HG02798 (cell line): ENCODE results near the gene PTGS1.

Source experiments
- ATAC-seq: cut with Tn5 transposase; IDR thresholded peaks from one replicate; pipeline ENCODE4 v1.9.1; 2021; ENCODE audit warnings: mild to moderate bottlenecking; ENCODE audit not compliant: unreplicated experiment, poor library complexity

The PTGS1 gene

GRCh38 chr9:122371846-122372245 is 1.0 kb downstream of the PTGS1 start:
- ATAC-seq, result no peak

GRCh38 chr9:122372856-122373845 is 2.3 kb downstream of the PTGS1 start:
- no peak for ATAC-seq

- no peak for ATAC-seq
Measured at GRCh38 chr9:122374885-122375420, 4.1 kb downstream of the PTGS1 start.

GRCh38 chr9:122376796-122377195 is 6.0 kb downstream of the PTGS1 start:
- no peak for ATAC-seq

- ATAC-seq, result no peak
Measured at GRCh38 chr9:122377241-122378164, 6.7 kb downstream of the PTGS1 start.

- no peak for ATAC-seq
Measured at GRCh38 chr9:122378236-122378635, 7.4 kb downstream of the PTGS1 start.

- no peak for ATAC-seq
Measured at GRCh38 chr9:122379340-122379739, 8.5 kb downstream of the PTGS1 start.

GRCh38 chr9:122380293-122380692 is 9.5 kb downstream of the PTGS1 start:
- ATAC-seq, result no peak

GRCh38 chr9:122381206-122381950 is 10.6 kb downstream of the PTGS1 start:
- ATAC-seq, result no peak

GRCh38 chr9:122382901-122383850 is 12.4 kb downstream of the PTGS1 start:
- ATAC-seq, result no peak

- ATAC-seq, result no peak
Measured at GRCh38 chr9:122383992-122384461, 13.2 kb downstream of the PTGS1 start.

GRCh38 chr9:122386311-122386872 is 15.6 kb downstream of the PTGS1 start:
- ATAC-seq, result no peak

- no peak for ATAC-seq
Measured at GRCh38 chr9:122387536-122387935, 16.7 kb downstream of the PTGS1 start.

- ATAC-seq, result no peak
Measured at GRCh38 chr9:122389195-122389594, 18.4 kb downstream of the PTGS1 start.

- ATAC-seq, result no peak
Measured at GRCh38 chr9:122389799-122390481, 19.1 kb downstream of the PTGS1 start.

- ATAC-seq, result no peak
Measured at GRCh38 chr9:122392284-122392683, 21.5 kb downstream of the PTGS1 start.

- ATAC-seq, result no peak
Measured at GRCh38 chr9:122392714-122393113, 21.9 kb downstream of the PTGS1 start.
